ENCODE results near the gene BTN2A1.

- TF ChIP-seq CTCF (IDR thresholded peaks at IDR 0.05 in 4 of 5, conservative IDR thresholded peaks at IDR 0.05 in 1 of 5) (no peak), POLR2A (IDR thresholded peaks at IDR 0.05) (no peak)
Observed at GRCh38 chr6:26427451-26427809, 30.3 kb upstream of the BTN2A1 start.
